K562 (cell line): ENCODE data around the gene CD79A. TPM values are rescaled to one million over a fixed set of nuclear protein-coding genes. Genes with fewer than 3 reads are reported as not detected.

Experiments
- ATAC-seq: fragments of 200-7000 bp; cut with Tn5 transposase; 3 replicates; pipeline ENCODE4 v1.9.1; 2020; ENCODE audit warnings: moderate library complexity
- BruUV-seq: library from RNA; stranded (reverse); fragments of 400-500 nt; replicated peaks from 2 replicates; lab custom pipeline; 2021; lab: Mats Ljungman, UMichigan
- CTCF ChIA-PET: fragments of 300-600 bp; formaldehyde crosslinking; extraction: SDS; loops from one replicate; lab custom pipeline; 2021; ENCODE audit warnings: low intra/inter-chr PET ratio; lab: Yijun Ruan, JAX
- POLR2A ChIA-PET: fragments of 300-600, 350-650 bp; sonication (Branson Sonifier 250); formaldehyde crosslinking; extraction: SDS; loops from one replicate; lab custom pipeline; 2021; ENCODE audit warnings: antibody characterized with exemption, inconsistent platforms; lab: Yijun Ruan, JAX
- DNase-seq, 4 experiments: peaks; one replicate each; pipeline versions ENCODE4 v3.0.0 to v3.0.0-alpha.2; 2011 to 2018; ENCODE audit warnings: low spot score in 3 of 4, mixed read lengths in 3 of 4; ENCODE audit errors: extremely low read depth in 1 of 4
- FAIRE-seq: peaks from 2 replicates; lab custom pipeline; 2011; peaks lifted over from hg19 to GRCh38; lab: Jason Lieb, UNC
- H2AFZ ChIP-seq: 2 replicates; pipeline ENCODE4 v1.6.0; 2011; ENCODE audit warnings: low read depth, low read length, control low read depth, inconsistent platforms
- H3K27ac ChIP-seq: fragments of 200-600 bp; 3 replicates; pipeline ENCODE4 v1.8.0; 2011; ENCODE audit warnings: low read depth, mild to moderate bottlenecking, control low read depth, inconsistent platforms, low read length, moderate library complexity, mixed read lengths; ENCODE audit errors: extremely low read depth
- H3K27me3 ChIP-seq, 2 experiments: fragments of 300-600 bp in 1 of 2; 2 replicates in 1 of 2; 3 replicates in 1 of 2; pipeline versions ENCODE4 v1.6.0 to v1.8.0; 2011; ENCODE audit warnings: inconsistent platforms in 2 of 2, low read length in 2 of 2, mild to moderate bottlenecking in 1 of 2, mixed read lengths in 1 of 2, moderate library complexity in 1 of 2; ENCODE audit not compliant: control insufficient read depth in 2 of 2, insufficient read depth in 2 of 2
- H3K36me3 ChIP-seq: fragments of 300-600 bp; 3 replicates; pipeline ENCODE4 v1.8.0; 2011; ENCODE audit warnings: mild to moderate bottlenecking, low read length, inconsistent platforms; ENCODE audit not compliant: control insufficient read depth, insufficient read depth
- H3K4me1 ChIP-seq, 2 experiments: fragments of 200-600 bp in 1 of 2; replicated peaks in 1 of 2; 2 replicates in 1 of 2; 3 replicates in 1 of 2; pipeline versions ENCODE4 v1.5.1 to v1.8.0; 2011; ENCODE audit warnings: inconsistent platforms in 2 of 2, low read length in 2 of 2, mild to moderate bottlenecking in 1 of 2, mixed read lengths in 1 of 2, moderate library complexity in 1 of 2; ENCODE audit not compliant: control insufficient read depth in 2 of 2, insufficient read depth in 2 of 2
- H3K4me2 ChIP-seq: 2 replicates; pipeline ENCODE4 v1.6.1; 2011; ENCODE audit warnings: low read length, control low read depth, inconsistent platforms, mixed read lengths; ENCODE audit not compliant: insufficient read depth
- H3K4me3 ChIP-seq: fragments of 200-600 bp; sonication (generic), shearing (Covaris generic); 2 replicates; pipeline ENCODE4 v1.5.1; 2016; ENCODE audit warnings: control low read depth, inconsistent platforms
- H3K79me2 ChIP-seq: fragments of 200-600 bp; 3 replicates; pipeline ENCODE4 v1.8.0; 2011; ENCODE audit warnings: low read length, inconsistent platforms; ENCODE audit not compliant: control insufficient read depth, insufficient read depth
- H3K9ac ChIP-seq, 2 experiments: 2 replicates each; pipeline versions ENCODE4 v1.6.0 to v1.6.1; 2011; ENCODE audit warnings: low read depth in 2 of 2, low read length in 2 of 2, control low read depth in 1 of 2, inconsistent platforms in 1 of 2, mild to moderate bottlenecking in 1 of 2, mixed read lengths in 1 of 2; ENCODE audit not compliant: insufficient read depth in 1 of 2
- H3K9me1 ChIP-seq: one replicate; pipeline ENCODE4 v1.6.0; 2011; ENCODE audit warnings: inconsistent platforms, mild to moderate bottlenecking, low read length, moderate library complexity; ENCODE audit not compliant: control insufficient read depth, insufficient read depth
- H3K9me3 ChIP-seq: replicated peaks from 2 replicates; pipeline ENCODE4 v1.5.1; 2011; ENCODE audit warnings: low read depth, low read length, inconsistent platforms; ENCODE audit not compliant: control insufficient read depth, insufficient read depth
- H4K20me1 ChIP-seq: replicated peaks from 2 replicates; pipeline ENCODE4 v1.6.1; 2011; ENCODE audit warnings: low read length, inconsistent platforms, mixed read lengths; ENCODE audit not compliant: control insufficient read depth, insufficient read depth
- DACH1 ChIP-seq: fragments of 450-650 bp; IDR thresholded peaks from 2 replicates; pipeline ENCODE4 v1.6.1; 2018; ENCODE audit not compliant: partially characterized antibody
- HDAC2 ChIP-seq: fragments of 450-650 bp; IDR thresholded peaks from 2 replicates; pipeline ENCODE4 v1.6.1; 2016; ENCODE audit warnings: mild to moderate bottlenecking
- NR4A1 ChIP-seq, 2 experiments: fragments of 250-450 bp in 1 of 2; fragments of 450-650 bp in 1 of 2; sonication (Bioruptor Pico) in 1 of 2; IDR thresholded peaks; 2 replicates each; pipeline versions ENCODE4 v1.4.0 to v1.6.1; 2016 to 2020; ENCODE audit warnings: mild to moderate bottlenecking in 2 of 2, missing compliant biosample characterization in 1 of 2, missing genetic modification characterization in 1 of 2, moderate library complexity in 1 of 2
- POLR2B ChIP-seq: fragments of 450-650 bp; IDR thresholded peaks from 2 replicates; pipeline ENCODE4 v1.6.1; 2018; ENCODE audit warnings: low read depth; ENCODE audit not compliant: partially characterized antibody
- RBFOX2 ChIP-seq: fragments of 200-400 bp; formaldehyde crosslinking; IDR thresholded peaks from 2 replicates; pipeline ENCODE4 v1.6.1; 2017; ENCODE audit warnings: low read depth, mild to moderate bottlenecking, low read length, moderate library complexity
- SIN3B ChIP-seq: fragments of 450-650 bp; IDR thresholded peaks from 2 replicates; pipeline ENCODE4 v1.6.1; 2017; ENCODE audit warnings: low read depth, mild to moderate bottlenecking, moderate library complexity
- TSC22D4 ChIP-seq: fragments of 450-650 bp; IDR thresholded peaks from 2 replicates; pipeline ENCODE4 v1.6.1; 2016; ENCODE audit warnings: missing genetic modification characterization, missing biosample characterization, control low read depth
- WGBS: fragments of 100-300 bp; shearing (Covaris generic); methylation state at CpG from one replicate; pipeline ENCODE4 v1.1.6; 2016; ENCODE audit warnings: low coverage, mixed read lengths; ENCODE audit not compliant: insufficient coverage; ENCODE audit errors: missing lambda C conversion rate; 5-methylcytosine and 5-hydroxymethylcytosine counted together
- in situ Hi-C: fragments of 300-500 bp; cut with MboI; formaldehyde crosslinking; loops from 4 replicates; pipeline ENCODE4 v1.15.0; 2018; ENCODE audit warnings: inconsistent platforms, mixed read lengths
- intact Hi-C: fragments of 100-400 bp; cut with micrococcal nuclease; formaldehyde crosslinking; loops from 2 replicates; pipeline ENCODE4 v1.14.2; 2022
- polyA plus RNA-seq, 8 experiments: library from polyadenylated mRNA; depleted of rRNA in 4 of 8; stranded (reverse) in 5 of 8; unstranded in 3 of 8; fragments of >200 nt; fragmentation: Nextera tagmentation in 2 of 8; fragmentation: Illumina TruSeq in 1 of 8; extraction: Ambion mirVana in 2 of 8; extraction: Trizol in 1 of 8; gene quantifications; 2 replicates each; pipeline versions ENCODE4 v1.2.1 to v1.2.3, GENCODE V29; 2011 to 2014; ENCODE audit warnings: inconsistent platforms in 1 of 8, missing spikeins in 1 of 8
- total RNA-seq, 7 experiments: library from RNA; depleted of rRNA in 6 of 7; stranded (reverse); fragments of >200 nt in 6 of 7; fragmentation: Illumina TruSeq in 2 of 7; extraction: Trizol in 2 of 7; gene quantifications; 2 replicates each; pipeline versions ENCODE4 v1.2.1 to v1.2.3, GENCODE V29; 2011 to 2021; ENCODE audit warnings: low replicate concordance in 1 of 7
- TF ChIP-seq, protein P1 (sequence below), 3 experiments: IDR thresholded peaks in 2 of 3; conservative IDR thresholded peaks in 1 of 3; 2 replicates each; pipeline ENCODE4 v1.5.1; 2011 to 2012; ENCODE audit warnings: low read length in 3 of 3, mild to moderate bottlenecking in 3 of 3, control low read depth in 2 of 3, improper control_type of control experiment in 1 of 3, inconsistent platforms in 1 of 3, low read depth in 1 of 3, mixed read lengths in 1 of 3, moderate library complexity in 1 of 3; ENCODE audit not compliant: insufficient read depth in 2 of 3

CD79A gene
- total and polyA plus RNA-seq, 9 of the 15 experiments (the other 6 are each of a cell fraction or from before 2014, with no cell fraction given) = 0.04 to 0.72 (median 0.17) TPM; not detected in 3

DNA sequence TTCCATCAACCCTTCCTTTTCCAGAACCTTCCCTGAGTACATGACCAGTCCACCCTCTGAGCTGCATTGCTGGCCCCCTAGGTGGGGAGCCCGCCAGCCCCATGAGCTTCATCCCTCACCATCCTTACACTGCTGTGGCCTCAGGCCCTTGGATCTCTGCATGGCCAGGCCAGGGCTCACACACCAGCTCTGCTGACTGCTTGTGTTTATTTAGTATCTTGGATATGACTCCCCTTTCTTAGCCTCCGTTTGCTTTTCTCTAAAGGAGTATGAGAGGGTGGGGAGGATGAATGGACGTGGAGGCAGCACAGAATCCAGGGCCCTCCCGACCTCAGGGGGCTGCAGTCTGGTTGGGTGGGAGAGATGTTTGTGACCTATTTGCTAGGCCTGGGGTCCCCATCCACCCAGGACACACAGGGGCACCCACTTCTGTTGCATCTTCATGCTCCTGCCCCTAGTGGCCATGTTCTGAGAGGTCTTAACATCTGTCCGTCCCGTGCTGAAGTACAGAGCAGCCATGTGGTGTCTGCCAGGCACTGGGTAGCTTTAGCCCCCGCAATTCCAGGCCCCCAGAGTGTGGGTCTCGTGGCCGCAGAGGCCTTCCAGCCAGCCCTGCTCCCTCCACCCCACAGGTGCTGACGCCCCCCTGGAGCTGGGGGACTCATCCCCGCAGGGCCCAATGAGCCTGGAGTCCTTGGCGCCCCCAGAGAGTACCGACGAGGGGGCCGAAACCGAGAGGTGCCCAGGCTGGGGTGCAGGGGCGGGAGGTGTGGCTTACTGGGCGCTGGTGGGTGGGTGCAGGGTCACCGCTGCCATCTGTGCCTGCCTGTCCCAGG is 18.9 kb downstream of the CD79A start (continued):
- TF ChIP-seq, protein P1, sequence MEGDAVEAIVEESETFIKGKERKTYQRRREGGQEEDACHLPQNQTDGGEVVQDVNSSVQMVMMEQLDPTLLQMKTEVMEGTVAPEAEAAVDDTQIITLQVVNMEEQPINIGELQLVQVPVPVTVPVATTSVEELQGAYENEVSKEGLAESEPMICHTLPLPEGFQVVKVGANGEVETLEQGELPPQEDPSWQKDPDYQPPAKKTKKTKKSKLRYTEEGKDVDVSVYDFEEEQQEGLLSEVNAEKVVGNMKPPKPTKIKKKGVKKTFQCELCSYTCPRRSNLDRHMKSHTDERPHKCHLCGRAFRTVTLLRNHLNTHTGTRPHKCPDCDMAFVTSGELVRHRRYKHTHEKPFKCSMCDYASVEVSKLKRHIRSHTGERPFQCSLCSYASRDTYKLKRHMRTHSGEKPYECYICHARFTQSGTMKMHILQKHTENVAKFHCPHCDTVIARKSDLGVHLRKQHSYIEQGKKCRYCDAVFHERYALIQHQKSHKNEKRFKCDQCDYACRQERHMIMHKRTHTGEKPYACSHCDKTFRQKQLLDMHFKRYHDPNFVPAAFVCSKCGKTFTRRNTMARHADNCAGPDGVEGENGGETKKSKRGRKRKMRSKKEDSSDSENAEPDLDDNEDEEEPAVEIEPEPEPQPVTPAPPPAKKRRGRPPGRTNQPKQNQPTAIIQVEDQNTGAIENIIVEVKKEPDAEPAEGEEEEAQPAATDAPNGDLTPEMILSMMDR (IDR thresholded peaks at IDR 0.05 in 2 of 3, conservative IDR thresholded peaks at IDR 0.05 in 1 of 3; ENCODE audit: insufficient read depth in 2 of 3, low read depth in 1 of 3, low read length in 3 of 3) = peak; percentile 12 to 47 (median 28); a peak in 2 of 6 replicates
- TF ChIP-seq NR4A1 (CRISPR knock-in tag; IDR thresholded peaks at IDR 0.05) (no peak), NR4A1 (tag; IDR thresholded peaks at IDR 0.05) (no peak), HDAC2 (no peak), DACH1 (no peak), RBFOX2 (peak; percentile 41; the same call in 1 of the 2 replicates), TSC22D4 (tag) (no peak)

DNA sequence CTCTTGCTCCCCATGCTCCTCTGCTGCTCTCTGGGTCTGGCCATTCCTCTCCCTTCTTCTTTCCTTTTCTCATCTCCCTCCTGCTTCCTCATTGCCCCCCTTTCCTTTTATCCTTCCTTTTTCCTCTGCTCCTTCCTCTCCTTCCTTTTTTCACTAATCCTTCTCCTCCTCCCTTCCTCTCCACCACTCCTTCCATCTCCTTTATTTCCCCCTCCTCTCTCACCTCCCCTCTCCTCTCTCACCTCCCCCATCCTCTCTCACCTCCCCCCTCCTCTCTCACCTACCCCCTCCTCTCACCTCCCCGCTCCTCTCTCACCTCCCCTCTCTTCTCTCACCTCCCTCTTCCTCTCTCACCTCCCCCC is 19.5 kb downstream of the CD79A start:
- Histone ChIP-seq H3K4me3 (no peak overlapping the region), H3K79me2 (no peaks in the 10 kb centered on the region), H3K27ac (no peak overlapping the region), H3K27me3 (no peaks in the 10 kb centered on the region), H3K9ac (peak overlapping the region in 1 of 2 experiments; percentile 52; a peak in 1 of 4 replicates), H3K36me3 (peaks cover 78% of the 10 kb centered on the region), H3K9me3 (no peaks in the 10 kb centered on the region), H2AFZ (no peak overlapping the region), H4K20me1 (no peaks in the 10 kb centered on the region), H3K4me1 (peaks cover 0 to 26% of the 10 kb centered on the region in 2 experiments; a peak in 2 of 5 replicates), H3K9me1 (no peaks in the 10 kb centered on the region), H3K4me2 (no peak overlapping the region)
- no TSS peak for BruUV-seq
- DNase-seq (no peak), ATAC-seq (no peak), FAIRE-seq (no peak)
- ChIA-PET POLR2A (no interaction called here), CTCF (no interaction called here)
- intact Hi-C loops = no loop called here
- in situ Hi-C loops = no loop called here
- TF ChIP-seq POLR2B = peak; percentile 28
- TF ChIP-seq SIN3B = no peak
- WGBS = no CpG with 5 or more reads among the region's 1 CpG
